Measurements from ENCODE around the gene DIAPH2.

GRCh38 chrX:97639526-97639925, 954.9 kb downstream of the DIAPH2 start:
- TF ChIP-seq EP300 (IDR thresholded peaks at IDR 0.05) (no peak), CTCF (IDR thresholded peaks at IDR 0.05) (no peak)

All from esophagus muscularis mucosa (tissue), 3 donors.